ENCODE results near the gene THG1L.

THG1L gene

DNA sequence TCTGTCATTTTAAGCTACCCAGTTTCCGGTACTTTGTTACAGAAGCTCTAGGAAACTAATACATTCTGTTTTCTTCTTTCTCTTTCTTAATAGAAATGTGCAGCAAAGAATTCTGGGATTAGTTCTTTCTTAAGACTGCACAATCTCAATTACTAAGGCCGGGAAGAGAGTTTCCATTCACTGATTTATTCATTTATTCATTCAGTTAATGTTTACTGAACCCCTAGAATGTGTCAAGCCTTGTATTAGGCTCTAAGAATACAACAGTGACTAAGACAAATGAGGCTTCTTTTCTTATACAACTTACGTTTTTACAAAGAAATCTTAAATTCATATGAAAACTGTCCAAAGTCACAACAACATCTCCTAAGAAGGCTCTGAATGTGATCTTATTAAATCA is 27.5 kb upstream of the THG1L start:
- no peak overlapping the region for H3K27ac ChIP-seq
- TF ChIP-seq, protein P1, sequence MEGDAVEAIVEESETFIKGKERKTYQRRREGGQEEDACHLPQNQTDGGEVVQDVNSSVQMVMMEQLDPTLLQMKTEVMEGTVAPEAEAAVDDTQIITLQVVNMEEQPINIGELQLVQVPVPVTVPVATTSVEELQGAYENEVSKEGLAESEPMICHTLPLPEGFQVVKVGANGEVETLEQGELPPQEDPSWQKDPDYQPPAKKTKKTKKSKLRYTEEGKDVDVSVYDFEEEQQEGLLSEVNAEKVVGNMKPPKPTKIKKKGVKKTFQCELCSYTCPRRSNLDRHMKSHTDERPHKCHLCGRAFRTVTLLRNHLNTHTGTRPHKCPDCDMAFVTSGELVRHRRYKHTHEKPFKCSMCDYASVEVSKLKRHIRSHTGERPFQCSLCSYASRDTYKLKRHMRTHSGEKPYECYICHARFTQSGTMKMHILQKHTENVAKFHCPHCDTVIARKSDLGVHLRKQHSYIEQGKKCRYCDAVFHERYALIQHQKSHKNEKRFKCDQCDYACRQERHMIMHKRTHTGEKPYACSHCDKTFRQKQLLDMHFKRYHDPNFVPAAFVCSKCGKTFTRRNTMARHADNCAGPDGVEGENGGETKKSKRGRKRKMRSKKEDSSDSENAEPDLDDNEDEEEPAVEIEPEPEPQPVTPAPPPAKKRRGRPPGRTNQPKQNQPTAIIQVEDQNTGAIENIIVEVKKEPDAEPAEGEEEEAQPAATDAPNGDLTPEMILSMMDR (conservative IDR thresholded peaks at IDR 0.05): no peak
- TF ChIP-seq ZFX (IDR thresholded peaks at IDR 0.05): no peak

DNA sequence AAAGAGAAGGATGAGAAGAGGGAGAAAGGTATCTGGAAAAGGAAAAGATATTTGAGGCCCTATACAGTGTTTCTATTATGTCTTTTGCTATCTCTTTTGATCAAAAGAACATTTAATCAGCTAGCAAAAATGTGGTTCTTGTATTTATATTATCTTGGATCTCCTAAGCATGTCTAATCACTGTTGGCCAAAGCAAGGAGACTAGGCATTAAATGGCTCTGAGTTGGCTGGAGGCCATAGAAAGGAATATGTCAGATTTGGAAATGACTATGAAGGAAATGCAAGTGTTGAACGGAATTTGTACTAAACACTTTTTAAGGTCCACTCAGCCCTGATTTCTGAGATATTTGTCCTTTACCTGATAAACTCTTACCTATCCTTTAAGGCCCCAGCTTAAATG is 22.4 kb upstream of the THG1L start:
- H3K27ac ChIP-seq: no peak overlapping the region
- TF ChIP-seq, protein P1 (conservative IDR thresholded peaks at IDR 0.05): no peak
- no peak for TF ChIP-seq ZFX (IDR thresholded peaks at IDR 0.05)

- no peak for TF ChIP-seq ZFX (IDR thresholded peaks at IDR 0.05)
- TF ChIP-seq, protein P1 (conservative IDR thresholded peaks at IDR 0.05): no peak
- no peak overlapping the region for H3K27ac ChIP-seq
These were observed 21.9 kb upstream of the THG1L start for GRCh38 chr5:157709346-157709745.

DNA sequence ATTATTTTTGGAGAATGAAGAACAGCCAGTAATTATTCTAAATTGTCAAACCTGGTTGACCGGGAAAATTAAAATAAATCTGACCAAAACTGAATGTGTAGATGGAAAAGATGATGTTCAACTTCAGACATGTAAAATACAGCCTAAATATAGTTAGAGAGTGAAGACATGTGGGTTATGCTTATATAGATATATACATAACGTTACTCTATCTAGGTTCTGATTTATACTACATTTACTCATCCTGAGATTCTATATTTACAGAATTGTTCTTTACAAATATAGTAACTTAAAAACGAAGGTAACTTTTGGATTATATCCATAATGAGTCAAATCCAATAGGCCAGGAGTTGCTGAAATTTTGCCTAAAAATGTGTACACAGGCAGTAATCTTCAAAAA is 20.8 kb upstream of the THG1L start:
- H3K27ac ChIP-seq: no peak overlapping the region
- no peak for TF ChIP-seq ZFX (IDR thresholded peaks at IDR 0.05)
- TF ChIP-seq, protein P1 (conservative IDR thresholded peaks at IDR 0.05): no peak

GRCh38 chr5:157710882-157711281 is 20.3 kb upstream of the THG1L start:
- H3K27ac ChIP-seq: no peak overlapping the region
- no peak for TF ChIP-seq ZFX (IDR thresholded peaks at IDR 0.05)
- TF ChIP-seq, protein P1 (conservative IDR thresholded peaks at IDR 0.05): no peak

GRCh38 chr5:157713830-157714595 is 17.2 kb upstream of the THG1L start:
- no peak overlapping the region for H3K27ac ChIP-seq
- TF ChIP-seq, protein P1 (conservative IDR thresholded peaks at IDR 0.05): no peak
- no peak for TF ChIP-seq ZFX (IDR thresholded peaks at IDR 0.05)

DNA sequence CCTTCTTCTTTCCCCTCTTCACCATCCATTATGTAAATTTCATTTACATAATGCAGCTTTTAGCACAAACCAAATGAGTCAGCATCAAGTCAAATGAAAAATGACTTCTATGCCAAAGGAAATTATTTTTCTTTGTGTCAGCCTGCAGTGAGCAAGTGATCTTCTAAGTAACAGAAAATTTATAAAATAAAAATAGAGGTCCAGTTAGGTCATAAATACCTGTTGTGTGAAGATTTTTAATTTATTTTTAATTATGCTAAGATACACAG is 16.7 kb upstream of the THG1L start:
- TF ChIP-seq, protein P1 (conservative IDR thresholded peaks at IDR 0.05): no peak
- TF ChIP-seq ZFX (IDR thresholded peaks at IDR 0.05): no peak
- H3K27ac ChIP-seq: no peak overlapping the region
